Uterus (tissue), 4 donors: ENCODE measurements around the gene IBTK. TPM values are rescaled to one million over a fixed set of nuclear protein-coding genes. Genes with fewer than 3 reads are reported as not detected.

Experiments used
- DNase-seq, 2 donors: peaks; one replicate each; pipeline ENCODE4 v3.0.0-alpha.2; 2019 to 2020
- H3K27ac ChIP-seq, 2 donors: fragments of 200-600 bp; sonication (generic); 1 replicate in 1 of 2; 2 replicates in 1 of 2; pipeline ENCODE4 v1.5.1; 2016 to 2018
- H3K27me3 ChIP-seq, 2 donors: fragments of 200-600 bp; sonication (generic); one replicate each; pipeline ENCODE4 v1.5.1; 2018 to 2019; ENCODE audit warnings: control low read depth in 1 of 2
- H3K36me3 ChIP-seq, 2 donors: fragments of 200-600 bp; sonication (generic); one replicate each; pipeline ENCODE4 v1.5.1; 2019; ENCODE audit warnings: control low read depth in 1 of 2
- H3K4me1 ChIP-seq, 2 donors: fragments of 200-600 bp; sonication (generic); one replicate each; pipeline ENCODE4 v1.5.1; 2018 to 2019; ENCODE audit warnings: control low read depth in 1 of 2
- H3K4me3 ChIP-seq, 2 donors: fragments of 200-600 bp; sonication (generic); 1 replicate in 1 of 2; 2 replicates in 1 of 2; pipeline ENCODE4 v1.5.1; 2018 to 2019; ENCODE audit warnings: mild to moderate bottlenecking in 1 of 2
- H3K9me3 ChIP-seq, 2 donors: fragments of 200-600 bp; sonication (generic); one replicate each; pipeline ENCODE4 v1.5.1; 2019; ENCODE audit warnings: control low read depth in 1 of 2
- CTCF ChIP-seq, 4 experiments: fragments of 200-600 bp in 2 of 4; fragments of 450-650 bp in 2 of 4; sonication (generic) in 2 of 4; IDR thresholded peaks; one replicate each; pipeline ENCODE4 v1.5.1; 2016 to 2019; ENCODE audit warnings: antibody characterized with exemption in 4 of 4, mild to moderate bottlenecking in 2 of 4, moderate library complexity in 1 of 4
- POLR2A ChIP-seq, 2 donors: fragments of 450-650 bp; IDR thresholded peaks; one replicate each; pipeline ENCODE4 v1.6.1; 2016; ENCODE audit warnings: antibody characterized with exemption in 2 of 2, mild to moderate bottlenecking in 1 of 2, moderate library complexity in 1 of 2
- intact Hi-C: fragments of 100-400 bp; cut with DNase I; formaldehyde crosslinking; loops from one replicate; pipeline ENCODE4 v1.15.1; 2023; ENCODE audit warnings: low total_unique reads
- total RNA-seq, 4 donors: library from RNA; depleted of rRNA in 3 of 4; stranded (reverse); fragments of >200 nt in 3 of 4; gene quantifications; one replicate each; pipeline versions ENCODE4 v1.1.0 to v1.2.4, GENCODE V29; 2014 to 2023
- donor health status: DM: yes; HTN: yes; CAD: no.

IBTK gene
- total RNA-seq, 4 donors from 2014 or later, result 17.7 to 82.6 (median 34.3) TPM

DNA sequence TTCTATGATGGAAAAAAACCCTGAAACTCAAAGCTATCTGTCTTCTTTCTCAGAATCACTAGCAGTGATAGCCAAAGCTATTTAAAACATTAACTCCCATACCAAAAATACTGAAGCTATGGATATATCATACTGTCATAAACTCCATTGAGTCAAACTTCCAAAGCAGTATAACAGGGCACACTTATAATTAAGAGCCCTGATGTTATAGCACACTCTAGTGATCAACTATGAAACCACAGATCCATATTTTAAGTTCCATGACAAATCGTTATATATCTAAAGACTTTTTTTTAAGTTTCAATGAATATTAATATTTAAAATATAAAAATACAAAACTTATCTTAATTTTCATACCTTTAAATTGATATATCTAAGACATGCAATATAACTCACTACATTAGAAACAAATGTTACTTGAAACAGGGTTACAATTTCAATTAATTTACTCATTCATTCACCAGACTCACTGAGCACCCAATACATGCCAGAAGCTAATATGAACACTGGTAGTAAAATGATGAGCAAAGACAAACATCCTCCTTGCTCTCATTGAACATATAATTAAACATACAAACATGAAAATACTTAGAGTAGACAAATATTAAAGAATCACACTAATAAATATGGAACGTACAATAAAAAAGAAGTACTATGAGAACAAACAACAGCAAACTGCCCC, 69.3 kb downstream of the IBTK start:
- H3K27ac ChIP-seq, result no peak overlapping the region
- no peak overlapping the region for H3K4me3 ChIP-seq
- no peaks in the 10 kb centered on the region for H3K36me3 ChIP-seq
- H3K27me3 ChIP-seq, result no peaks in the 10 kb centered on the region
- intact Hi-C loops, result no loop called here
- H3K4me1 ChIP-seq, result no peaks in the 10 kb centered on the region
- TF ChIP-seq POLR2A (IDR thresholded peaks at IDR 0.05) (no peak), CTCF (IDR thresholded peaks at IDR 0.05) (peak in 3 of 4 experiments; percentile 28 to 40 (median 31))
- H3K9me3 ChIP-seq, result no peaks in the 10 kb centered on the region
- no peak for DNase-seq

- H3K4me3 ChIP-seq, result no peak overlapping the region
- H3K9me3 ChIP-seq, result no peaks in the 10 kb centered on the region
- TF ChIP-seq CTCF (IDR thresholded peaks at IDR 0.05), result no peak
- no peak for TF ChIP-seq POLR2A (IDR thresholded peaks at IDR 0.05)
- no peak for DNase-seq
- intact Hi-C loops, result no loop called here
- no peaks in the 10 kb centered on the region for H3K36me3 ChIP-seq
- no peaks in the 10 kb centered on the region for H3K27me3 ChIP-seq
- no peaks in the 10 kb centered on the region for H3K4me1 ChIP-seq
- no peak overlapping the region for H3K27ac ChIP-seq
These were observed 70.9 kb downstream of the IBTK start for GRCh38 chr6:82176616-82177015.

GRCh38 chr6:82172594-82172993, 75.0 kb downstream of the IBTK start:
- intact Hi-C loops, result no loop called here
- Histone ChIP-seq H3K27me3 (no peaks in the 10 kb centered on the region), H3K4me1 (no peaks in the 10 kb centered on the region), H3K27ac (no peak overlapping the region), H3K9me3 (no peaks in the 10 kb centered on the region), H3K36me3 (no peaks in the 10 kb centered on the region), H3K4me3 (no peak overlapping the region)
- no peak for DNase-seq
- TF ChIP-seq CTCF (IDR thresholded peaks at IDR 0.05) (no peak), POLR2A (IDR thresholded peaks at IDR 0.05) (no peak)

DNA sequence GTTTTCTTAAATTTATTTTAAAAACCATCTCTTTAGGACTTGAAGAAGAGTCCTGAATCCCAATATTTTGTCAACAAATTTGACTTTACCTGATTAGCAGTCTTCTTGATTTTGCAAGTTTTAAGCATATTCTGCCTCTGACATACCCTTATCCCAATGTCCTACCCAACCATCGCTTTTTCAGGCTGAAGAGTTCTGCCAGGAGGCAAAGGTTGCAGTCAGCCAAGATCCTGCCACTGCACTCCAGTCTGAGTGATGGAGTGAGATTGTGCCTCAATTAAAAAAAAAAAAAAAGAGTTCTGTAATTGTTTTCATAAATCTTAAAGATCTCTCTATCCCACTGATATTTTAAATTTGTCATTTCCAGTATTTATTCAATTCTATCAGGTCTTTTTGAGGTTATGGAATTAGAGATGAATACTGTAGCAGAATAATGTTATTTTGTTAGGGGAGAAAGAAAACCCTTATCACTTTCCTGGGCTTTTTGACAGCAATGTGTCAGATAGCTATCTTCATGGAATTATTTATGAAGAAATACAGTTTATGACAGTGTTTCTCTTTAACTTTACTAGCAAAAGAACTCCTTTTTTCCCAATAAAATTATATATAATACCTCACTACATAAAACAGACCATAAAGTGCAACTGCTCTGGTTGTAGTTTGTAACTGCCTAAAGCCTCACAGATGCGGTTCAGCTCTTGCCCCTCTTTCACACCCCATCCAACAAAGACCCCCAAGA, 78.2 kb downstream of the IBTK start:
- Histone ChIP-seq H3K4me1 (no peaks in the 10 kb centered on the region), H3K27me3 (no peaks in the 10 kb centered on the region), H3K9me3 (no peaks in the 10 kb centered on the region), H3K4me3 (no peak overlapping the region), H3K27ac (no peak overlapping the region), H3K36me3 (no peaks in the 10 kb centered on the region)
- intact Hi-C loops, result no loop called here
- no peak for TF ChIP-seq CTCF (IDR thresholded peaks at IDR 0.05)
- TF ChIP-seq POLR2A (IDR thresholded peaks at IDR 0.05), result no peak
- DNase-seq, result no peak

DNA sequence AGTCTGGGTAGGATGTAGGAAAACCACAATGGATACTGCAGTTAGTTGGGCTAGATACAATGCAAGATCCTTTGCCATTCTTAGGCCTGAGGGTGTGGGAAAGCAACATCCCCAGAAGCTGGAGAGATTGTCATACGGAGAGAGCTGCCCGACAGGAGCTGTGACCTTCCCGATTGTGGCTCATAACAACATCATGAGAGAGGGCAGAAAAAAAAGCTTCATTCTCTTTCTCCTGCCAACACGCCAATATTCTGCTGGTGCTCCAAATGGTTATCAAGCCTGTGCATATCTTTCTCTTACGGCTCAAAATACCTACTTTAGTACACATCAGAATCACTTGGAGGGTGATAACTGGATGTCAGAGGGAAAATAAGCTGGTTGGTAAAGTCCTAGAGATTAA, 81.1 kb downstream of the IBTK start:
- Histone ChIP-seq H3K27me3 (no peaks in the 10 kb centered on the region), H3K4me1 (no peaks in the 10 kb centered on the region), H3K9me3 (no peaks in the 10 kb centered on the region), H3K36me3 (no peaks in the 10 kb centered on the region), H3K27ac (no peak overlapping the region), H3K4me3 (no peak overlapping the region)
- no peak for TF ChIP-seq CTCF (IDR thresholded peaks at IDR 0.05)
- TF ChIP-seq POLR2A (IDR thresholded peaks at IDR 0.05), result no peak
- no peak for DNase-seq
- intact Hi-C loops, result no loop called here
